T-cell (primary cell): Measurements from ENCODE around the gene RASAL1. TPM values are rescaled to one million over a fixed set of nuclear protein-coding genes. Genes with fewer than 3 reads are reported as not detected.

ENCODE experiments used
- ATAC-seq, 4 experiments: fragments of 200-7000 bp in 3 of 4; fragments of 150-1000 bp in 1 of 4; cut with Tn5 transposase; replicated peaks in 1 of 4; 1 replicate in 3 of 4; 2 replicates in 1 of 4; pipeline ENCODE4 v1.10.0; 2021; ENCODE audit warnings: moderate library complexity in 3 of 4, mild to moderate bottlenecking in 2 of 4, moderate number of reproducible peaks in 1 of 4
- CTCF ChIA-PET, 2 donors: fragments of 300-600 bp; sonication (Branson Sonifier 250); formaldehyde crosslinking; loops; one replicate each; lab custom pipeline; 2022; ENCODE audit warnings: antibody characterized with exemption in 2 of 2; lab: Charles Lee
- POLR2A ChIA-PET, 2 donors: fragments of 300-600 bp; sonication (Branson Sonifier 250); formaldehyde crosslinking; loops; one replicate each; lab custom pipeline; 2022; ENCODE audit warnings: antibody characterized with exemption in 2 of 2; lab: Charles Lee
- DNase-seq, 35 experiments: peaks; one replicate each; pipeline versions ENCODE4 v3.0.0 to v3.0.0-alpha.2; 2013 to 2023
- H3K27ac ChIP-seq: one replicate; pipeline ENCODE4 v1.5.1; 2013; ENCODE audit warnings: low read length
- H3K27me3 ChIP-seq, 2 experiments: replicated peaks in 1 of 2; 1 replicate in 1 of 2; 2 replicates in 1 of 2; pipeline versions ENCODE4 v1.6.1 to v1.7.0; 2013; ENCODE audit warnings: low read length in 1 of 2, mixed read lengths in 1 of 2; ENCODE audit not compliant: control insufficient read depth in 2 of 2, insufficient read depth in 2 of 2; ENCODE audit errors: extremely low read depth in 1 of 2
- H3K36me3 ChIP-seq, 2 donors: 1 replicate in 1 of 2; 2 replicates in 1 of 2; pipeline versions ENCODE4 v1.6.1 to v1.7.0; 2013; ENCODE audit warnings: low read length in 1 of 2; ENCODE audit not compliant: control insufficient read depth in 2 of 2, insufficient read depth in 1 of 2; ENCODE audit errors: extremely low read depth in 1 of 2
- H3K4me1 ChIP-seq, 2 experiments: 1 replicate in 1 of 2; 2 replicates in 1 of 2; pipeline versions ENCODE4 v1.6.1 to v1.7.0; 2013; ENCODE audit warnings: low read length in 2 of 2, mixed read lengths in 1 of 2; ENCODE audit not compliant: insufficient read depth in 2 of 2, control insufficient read depth in 1 of 2; ENCODE audit errors: extremely low read depth in 1 of 2
- H3K4me3 ChIP-seq, 2 donors: 1 replicate in 1 of 2; 2 replicates in 1 of 2; pipeline versions ENCODE4 v1.5.1 to v1.7.0; 2013; ENCODE audit warnings: mild to moderate bottlenecking in 2 of 2, low read length in 1 of 2, moderate library complexity in 1 of 2; ENCODE audit not compliant: control insufficient read depth in 1 of 2; ENCODE audit errors: extremely low read depth in 1 of 2
- H3K9me3 ChIP-seq: 2 replicates; pipeline ENCODE4 v1.7.0; 2013
- H3K27ac Mint-ChIP-seq, 2 donors: one replicate each; pipeline ENCODE4 v1.8.0; 2020 to 2021; ENCODE audit warnings: mild to moderate bottlenecking in 2 of 2, mixed read lengths in 2 of 2
- H3K27me3 Mint-ChIP-seq, 2 donors: one replicate each; pipeline ENCODE4 v1.8.0; 2021 to 2022; ENCODE audit warnings: mixed read lengths in 2 of 2
- H3K36me3 Mint-ChIP-seq: one replicate; pipeline ENCODE4 v1.8.0; 2021; ENCODE audit warnings: mixed read lengths
- H3K4me1 Mint-ChIP-seq, 3 donors: one replicate each; pipeline ENCODE4 v1.8.0; 2020 to 2022; ENCODE audit warnings: mixed read lengths in 3 of 3, mild to moderate bottlenecking in 1 of 3
- H3K4me3 Mint-ChIP-seq, 3 donors: one replicate each; pipeline ENCODE4 v1.8.0; 2020 to 2022; ENCODE audit warnings: mild to moderate bottlenecking in 3 of 3, mixed read lengths in 3 of 3, moderate library complexity in 3 of 3
- H3K9me3 Mint-ChIP-seq, 3 donors: one replicate each; pipeline ENCODE4 v1.8.0; 2020 to 2022; ENCODE audit warnings: mixed read lengths in 3 of 3
- WGBS: methylation state at CpG from one replicate; pipeline ENCODE4 v1.1.5; 2013; ENCODE audit warnings: missing lambda C conversion rate; ENCODE audit not compliant: insufficient coverage; 5-methylcytosine and 5-hydroxymethylcytosine counted together
- total RNA-seq, 35 experiments: library from RNA in 6 of 35; stranded (reverse) in 6 of 35; fragments of 120-200 nt in 1 of 35; gene quantifications; one replicate each; pipeline versions ENCODE4 v1.2.1 to v1.2.4 and lab custom pipeline; 2013 to 2026

Gene RASAL1
- total RNA-seq, 5 donors from 2014 or later (not counting 1 experiment from before 2014, with no cell fraction given): 0.43 to 2.9 (median 0.85) TPM

DNA sequence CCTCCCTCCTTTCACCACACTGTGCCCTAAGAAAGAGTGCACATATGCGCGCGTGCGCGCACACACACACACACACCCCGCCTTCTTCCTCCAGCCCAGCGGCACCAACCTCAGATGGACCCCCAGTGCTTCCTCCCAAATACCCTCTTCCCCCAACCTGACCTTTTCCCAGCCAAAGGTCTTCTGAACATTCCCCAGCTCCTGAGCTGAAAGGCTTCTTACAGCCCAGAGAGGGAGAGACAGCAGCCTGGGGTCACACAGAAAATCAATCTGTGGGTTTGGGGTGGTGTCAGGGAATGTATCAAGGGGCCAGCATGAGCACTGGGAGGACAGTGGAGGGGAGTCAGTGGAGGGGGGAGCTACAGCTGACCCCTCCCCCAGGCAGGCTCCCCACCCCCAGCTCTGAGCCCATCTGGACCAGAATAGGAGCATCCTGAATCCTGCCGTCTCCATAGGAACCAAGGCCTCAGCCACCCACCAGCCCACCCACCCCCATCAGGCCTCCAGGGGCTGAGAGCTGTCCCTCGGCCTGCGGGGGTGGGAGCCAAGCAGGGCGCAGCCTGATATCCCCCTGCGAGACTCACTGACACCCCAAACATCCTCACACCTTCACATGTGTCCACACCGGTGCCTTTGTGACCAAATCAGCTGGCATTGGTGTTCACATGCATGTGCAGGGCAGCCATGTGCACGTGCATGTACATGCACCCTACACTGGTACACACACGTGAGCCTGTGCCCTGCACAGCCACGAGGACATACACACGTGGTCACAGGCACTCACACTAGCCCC, 5.7 kb downstream of the RASAL1 start:
- ChIA-PET CTCF (interaction anchor here in 1 of 2 donors (0.6 to 0.7 kb wide), 2 partner anchors 60 to 63 kb away, joined by 3 to 9 read pairs; no protein-coding TSS in a partner anchor), POLR2A (interaction anchor here in 1 of 2 donors (0.6 kb wide), 1 partner anchor 225 kb away, joined by 5 read pairs; no protein-coding TSS in a partner anchor)
- Histone ChIP-seq H3K9me3 (no peaks in the 10 kb centered on the region), H3K4me3 (no peak overlapping the region), H3K36me3 (no peaks in the 10 kb centered on the region), H3K27ac (no peak overlapping the region), H3K4me1 (peaks cover under 1 to 5% of the 10 kb centered on the region in 2 experiments), H3K27me3 (peaks cover 0 to 8% of the 10 kb centered on the region in 2 experiments)
- no peak for DNase-seq
- Mint-ChIP-seq H3K27ac (no peak overlapping the region), H3K4me3 (no peak overlapping the region), H3K27me3 (peaks cover 0 to 1% of the 10 kb centered on the region in 2 donors), H3K4me1 (peaks cover 0 to 10% (median 1%) of the 10 kb centered on the region in 3 donors), H3K9me3 (no peaks in the 10 kb centered on the region), H3K36me3 (no peaks in the 10 kb centered on the region)
- 83% methylated on average over 10 of the region's 17 CpGs for WGBS
- ATAC-seq: no peak

DNA sequence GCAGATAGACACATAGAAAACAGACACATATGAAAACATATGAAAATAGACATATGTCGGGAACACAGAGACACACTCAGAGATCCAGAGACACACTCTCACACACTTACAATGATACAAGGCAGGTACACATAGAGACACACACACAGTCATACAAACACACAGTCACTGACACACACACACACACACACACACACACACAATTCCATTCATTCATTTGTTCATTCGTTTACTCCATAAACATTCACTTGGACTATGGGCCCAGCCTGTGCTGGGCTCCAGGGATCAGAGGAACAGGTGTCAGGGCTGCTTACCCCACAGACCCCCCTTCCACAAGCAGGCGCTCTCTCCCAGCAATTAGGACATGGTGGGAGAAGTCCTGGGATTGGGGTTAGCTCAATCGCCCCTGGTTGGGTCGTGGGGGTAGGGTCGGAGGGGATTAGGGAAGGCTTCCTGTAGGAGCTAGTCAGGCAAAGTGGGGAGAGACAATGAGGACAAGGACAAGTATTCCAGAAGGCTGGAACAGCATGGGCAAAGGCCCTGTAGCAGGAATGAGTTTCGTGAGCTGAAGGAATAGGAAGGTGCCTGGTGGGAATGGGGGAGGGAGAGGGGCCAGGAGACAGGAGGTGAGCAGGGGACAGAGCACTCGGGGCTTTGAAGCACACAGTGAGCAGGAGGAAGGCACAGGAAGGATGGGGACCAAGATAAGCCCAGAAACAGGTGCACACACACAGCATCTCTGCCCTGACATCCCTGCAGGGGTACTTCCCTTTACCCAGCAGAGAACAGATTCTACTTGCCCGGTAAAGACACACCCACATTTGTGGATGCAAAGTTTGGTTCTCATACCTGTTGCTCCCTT, 6.5 kb downstream of the RASAL1 start:
- Histone ChIP-seq H3K4me3 (no peak overlapping the region), H3K27ac (no peak overlapping the region), H3K9me3 (no peaks in the 10 kb centered on the region), H3K27me3 (peaks cover 0 to 2% of the 10 kb centered on the region in 2 experiments), H3K4me1 (no peaks in the 10 kb centered on the region), H3K36me3 (no peaks in the 10 kb centered on the region)
- Mint-ChIP-seq H3K4me1 (peaks cover 0 to 7% (median 0%) of the 10 kb centered on the region in 3 donors), H3K27ac (no peak overlapping the region), H3K4me3 (no peak overlapping the region), H3K27me3 (no peaks in the 10 kb centered on the region), H3K9me3 (no peaks in the 10 kb centered on the region), H3K36me3 (no peaks in the 10 kb centered on the region)
- 67% methylated on average over 6 of the region's 9 CpGs for WGBS
- CTCF ChIA-PET: interaction anchor here in 1 of 2 donors (0.8 kb wide), 1 partner anchor 539 kb away, joined by 3 read pairs; no protein-coding TSS in a partner anchor
- POLR2A ChIA-PET: no interaction called here
- ATAC-seq (no peak), DNase-seq (no peak)

DNA sequence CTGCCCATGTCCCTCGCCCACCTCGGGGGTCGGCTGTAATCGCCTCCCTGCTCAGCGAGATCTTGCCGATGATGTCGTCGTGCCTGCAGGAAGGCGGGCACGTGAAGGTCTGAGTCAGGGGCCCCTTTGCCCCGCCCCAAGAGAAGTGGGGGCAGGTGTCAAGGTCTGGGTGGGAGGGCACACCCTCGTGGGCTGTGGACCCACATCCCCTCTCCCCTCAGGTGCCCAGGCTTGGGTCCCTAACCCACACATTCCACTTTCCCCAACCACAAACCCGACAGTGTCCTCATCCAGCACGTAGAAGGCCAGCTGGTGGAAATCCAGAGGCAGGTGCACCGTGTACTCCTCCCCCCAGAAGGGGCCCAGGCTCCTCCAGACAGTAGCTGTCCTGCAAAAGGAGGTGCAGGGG, 7.8 kb downstream of the RASAL1 start:
- POLR2A ChIA-PET: no interaction called here
- peaks cover 7% of the 10 kb centered on the region for H3K36me3 Mint-ChIP-seq

DNA sequence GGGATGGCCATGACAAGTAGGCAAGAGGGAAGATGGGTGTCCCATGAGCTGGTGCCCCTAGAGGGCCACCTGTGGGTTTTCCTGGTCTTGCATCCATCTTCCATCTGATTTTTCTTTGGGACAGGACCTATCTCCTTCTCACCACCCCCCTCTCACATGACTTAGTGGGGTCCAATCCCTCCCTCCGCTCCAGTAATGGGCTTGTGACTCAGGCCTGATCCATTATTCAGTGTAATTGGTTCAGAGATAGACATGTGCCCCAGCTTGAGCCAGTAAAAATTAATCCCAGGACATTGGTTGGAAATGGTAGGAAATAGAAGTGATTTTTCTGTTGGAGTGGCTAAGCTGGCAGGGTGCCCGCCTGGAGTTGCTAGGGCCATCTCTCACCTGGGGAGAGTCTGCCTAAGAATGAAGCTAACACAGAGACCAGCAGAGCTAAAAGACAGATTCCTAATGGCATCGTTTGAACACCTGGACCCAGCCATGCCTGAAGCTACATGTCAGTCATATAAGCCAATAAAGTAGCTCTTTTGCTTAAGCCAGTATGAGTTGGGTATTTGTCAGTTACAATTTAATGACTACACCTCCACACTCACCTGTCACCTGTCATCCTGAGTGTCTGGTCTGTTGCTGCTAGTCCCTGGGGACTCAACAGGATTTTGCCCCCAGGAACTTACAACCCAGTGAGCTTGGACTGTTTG, 14.7 kb downstream of the RASAL1 start:
- H3K36me3 ChIP-seq: no peaks in the 10 kb centered on the region
- H3K4me3 ChIP-seq: no peak overlapping the region
- ATAC-seq (no peak), DNase-seq (no peak)
- no peak overlapping the region for H3K27ac ChIP-seq
- ChIA-PET POLR2A (no interaction called here), CTCF (interaction anchor here in 1 of 2 donors (0.6 kb wide), 1 partner anchor 18 kb away, joined by 3 read pairs; no protein-coding TSS in a partner anchor)
- H3K4me1 ChIP-seq: no peaks in the 10 kb centered on the region
- H3K36me3 Mint-ChIP-seq: peaks cover 12% of the 10 kb centered on the region
- no peak overlapping the region for H3K27ac Mint-ChIP-seq
- peaks cover 0 to 4% of the 10 kb centered on the region in 2 donors for H3K27me3 Mint-ChIP-seq
- no peaks in the 10 kb centered on the region for H3K4me1 Mint-ChIP-seq
- H3K9me3 Mint-ChIP-seq: peaks cover 0 to 9% (median 5%) of the 10 kb centered on the region in 3 donors
- no peak overlapping the region for H3K4me3 Mint-ChIP-seq
- H3K27me3 ChIP-seq: peaks cover 0 to 17% of the 10 kb centered on the region in 2 experiments
- WGBS: 91% methylated on average over 2 of the region's 3 CpGs
- H3K9me3 ChIP-seq: no peaks in the 10 kb centered on the region

More for the DNA sequence above, 7.8 kb downstream of the RASAL1 start:
- Histone ChIP-seq H3K9me3 (no peaks in the 10 kb centered on the region), H3K4me1 (no peaks in the 10 kb centered on the region), H3K36me3 (no peaks in the 10 kb centered on the region), H3K27me3 (no peaks in the 10 kb centered on the region), H3K27ac (no peak overlapping the region), H3K4me3 (no peak overlapping the region)
- H3K9me3 Mint-ChIP-seq: peaks cover 0 to 7% (median 5%) of the 10 kb centered on the region in 3 donors
- peaks cover 0 to 7% (median 0%) of the 10 kb centered on the region in 3 donors for H3K4me1 Mint-ChIP-seq
- no peak overlapping the region for H3K27ac Mint-ChIP-seq
- no peak for ATAC-seq
- DNase-seq: no peak
- no peak overlapping the region for H3K4me3 Mint-ChIP-seq
- peaks cover 0 to under 1% of the 10 kb centered on the region in 2 donors for H3K27me3 Mint-ChIP-seq
- CTCF ChIA-PET: no interaction called here
- WGBS: 42% methylated on average over 4 of the region's 15 CpGs

DNA sequence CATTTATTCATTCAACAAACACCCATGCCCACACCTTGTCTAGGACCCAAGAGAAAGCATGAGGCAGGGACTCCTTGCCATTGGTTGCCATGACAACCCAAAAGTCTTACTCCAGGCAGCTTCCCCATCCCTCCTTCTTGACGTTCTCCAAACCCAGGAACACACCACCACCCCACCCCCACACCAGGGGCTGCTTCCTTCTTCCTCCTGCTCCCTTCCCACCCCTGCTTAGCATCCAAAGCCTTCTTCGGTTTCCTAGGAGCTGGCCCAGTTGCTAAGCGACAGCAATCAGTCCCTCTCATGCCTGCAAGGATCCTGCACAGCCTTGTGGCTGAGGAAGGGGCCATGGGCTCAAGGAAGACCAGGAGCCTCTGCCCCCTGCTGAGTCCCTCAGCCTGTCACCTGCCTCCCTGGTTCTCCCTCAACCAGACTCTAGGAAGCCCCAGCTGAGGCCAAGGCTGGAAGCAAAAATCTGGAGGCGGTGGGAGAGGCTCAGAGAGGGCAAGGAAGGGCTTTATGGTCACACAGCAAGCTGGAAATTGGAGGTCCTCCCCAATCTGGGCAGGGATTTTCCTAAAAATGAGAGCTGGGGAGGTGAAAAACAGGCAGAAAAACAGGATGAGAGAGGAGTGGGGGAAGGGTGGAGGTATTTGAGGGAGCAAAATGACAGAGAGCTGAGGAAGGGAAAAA, 15.4 kb downstream of the RASAL1 start:
- 57% methylated on average over 3 of the region's 4 CpGs for WGBS
- peaks cover 12% of the 10 kb centered on the region for H3K36me3 Mint-ChIP-seq
- H3K4me3 Mint-ChIP-seq: no peak overlapping the region
- H3K4me1 ChIP-seq: no peaks in the 10 kb centered on the region
- no peaks in the 10 kb centered on the region for H3K36me3 ChIP-seq
- no peak overlapping the region for H3K27ac ChIP-seq
- no peak for ATAC-seq
- peaks cover 0 to 17% of the 10 kb centered on the region in 2 experiments for H3K27me3 ChIP-seq
- H3K9me3 ChIP-seq: no peaks in the 10 kb centered on the region
- H3K4me3 ChIP-seq: no peak overlapping the region
- peaks cover 0 to 4% of the 10 kb centered on the region in 2 donors for H3K27me3 Mint-ChIP-seq
- CTCF ChIA-PET: interaction anchor here in 1 of 2 donors (0.6 kb wide), 1 partner anchor 17 kb away, joined by 3 read pairs; no protein-coding TSS in a partner anchor
- POLR2A ChIA-PET: no interaction called here
- H3K9me3 Mint-ChIP-seq: peaks cover 0 to 9% (median 5%) of the 10 kb centered on the region in 3 donors
- no peak for DNase-seq
- H3K27ac Mint-ChIP-seq: no peak overlapping the region
- H3K4me1 Mint-ChIP-seq: no peaks in the 10 kb centered on the region
